ENCODE data around the gene CES4A. TPM values are rescaled to one million over a fixed set of nuclear protein-coding genes. Genes with fewer than 3 reads are reported as not detected.

Gene CES4A
- total and polyA plus RNA-seq, 2 of the 13 experiments (the other 11 are each of a cell fraction or from before 2014, with no cell fraction given), result 0.09 to 0.17 TPM

DNA sequence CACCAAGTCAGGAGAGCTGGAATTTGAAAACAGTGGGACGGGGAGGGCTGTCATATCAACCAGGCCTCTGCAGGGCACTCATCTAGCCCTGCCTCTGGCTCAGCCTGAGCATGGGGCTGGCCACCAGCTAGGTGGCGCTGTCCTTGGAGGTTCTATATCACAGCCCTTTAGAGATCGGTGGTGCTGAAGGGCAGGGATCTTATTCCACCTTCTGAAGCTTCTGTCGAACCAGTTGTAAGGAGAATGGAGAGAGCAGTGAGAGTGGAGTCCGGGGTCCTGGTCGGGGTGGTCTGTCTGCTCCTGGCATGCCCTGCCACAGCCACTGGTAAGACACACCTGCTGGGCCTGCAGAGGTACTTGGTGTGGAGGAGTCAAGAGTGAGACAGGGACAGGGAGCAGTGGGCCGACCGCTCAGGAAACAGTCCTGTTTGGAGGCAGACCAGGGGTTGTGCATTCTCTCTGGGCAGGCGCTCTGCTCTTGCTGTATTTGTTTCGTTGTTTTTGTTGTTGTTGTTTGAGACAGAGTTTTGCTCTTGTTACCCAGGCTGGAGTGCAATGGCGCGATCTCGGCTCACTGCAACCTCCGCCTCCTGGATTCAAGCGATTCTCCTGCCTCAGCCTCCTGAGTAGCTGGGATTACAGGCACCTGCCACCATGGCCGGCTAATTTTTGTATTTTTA lies 27.2 kb upstream of the CES4A start, which contains the start of gene CES3 (continued):
- TF ChIP-seq MYC (CRISPR knock-in tag; IDR thresholded peaks at IDR 0.05; ENCODE audit: borderline replicate concordance) (peak; percentile 54; the same call in 1 of the 2 replicates), MXI1 (IDR thresholded peaks at IDR 0.05; ENCODE audit: borderline replicate concordance, low read depth, low read length) (0 out of 3 replicates have a peak, but pooled peaks have one; percentile 48), ZFP37 (CRISPR knock-in tag; IDR thresholded peaks at IDR 0.05; ENCODE audit: borderline replicate concordance) (peak; percentile 31; the same call in 1 of the 2 replicates), HNRNPH1 (optimal IDR thresholded peaks at IDR 0.05; ENCODE audit: low read depth, low read length) (no peak), ZNF766 (CRISPR knock-in tag; IDR thresholded peaks at IDR 0.05; ENCODE audit: borderline replicate concordance) (no peak), GLI4 (CRISPR knock-in tag; IDR thresholded peaks at IDR 0.05; ENCODE audit: borderline replicate concordance) (0 out of 2 replicates have a peak, but pooled peaks have one; percentile 39), CENPX (CRISPR knock-in tag; IDR thresholded peaks at IDR 0.05) (no peak), XRCC5 (optimal IDR thresholded peaks at IDR 0.05; ENCODE audit: low read length) (peak; percentile 99), KLF9 (CRISPR knock-in tag; IDR thresholded peaks at IDR 0.05; ENCODE audit: low read depth) (no peak), RXRB (CRISPR knock-in tag; IDR thresholded peaks at IDR 0.05; ENCODE audit: borderline replicate concordance) (peak; percentile 68; the same call in 1 of the 2 replicates), THYN1 (CRISPR knock-in tag; IDR thresholded peaks at IDR 0.05; ENCODE audit: borderline replicate concordance, low read depth) (no peak), NRL (CRISPR knock-in tag; IDR thresholded peaks at IDR 0.05; ENCODE audit: borderline replicate concordance) (peak; percentile 48; the same call in 1 of the 2 replicates), EZH2 (conservative IDR thresholded peaks at IDR 0.05; ENCODE audit: low read depth, low read length) (no peak), ZNF256 (CRISPR knock-in tag; conservative IDR thresholded peaks at IDR 0.05) (no peak), ZSCAN25 (CRISPR knock-in tag; IDR thresholded peaks at IDR 0.05) (no peak; the same call in 1 of the 2 replicates), ZNF780A (CRISPR knock-in tag; IDR thresholded peaks at IDR 0.05) (no peak), SP140L (CRISPR knock-in tag; IDR thresholded peaks at IDR 0.05; ENCODE audit: borderline replicate concordance) (peak; percentile 72; the same call in 1 of the 2 replicates), ZMYM2 (CRISPR knock-in tag; IDR thresholded peaks at IDR 0.05) (no peak)
- TF ChIP-seq, protein P1, sequence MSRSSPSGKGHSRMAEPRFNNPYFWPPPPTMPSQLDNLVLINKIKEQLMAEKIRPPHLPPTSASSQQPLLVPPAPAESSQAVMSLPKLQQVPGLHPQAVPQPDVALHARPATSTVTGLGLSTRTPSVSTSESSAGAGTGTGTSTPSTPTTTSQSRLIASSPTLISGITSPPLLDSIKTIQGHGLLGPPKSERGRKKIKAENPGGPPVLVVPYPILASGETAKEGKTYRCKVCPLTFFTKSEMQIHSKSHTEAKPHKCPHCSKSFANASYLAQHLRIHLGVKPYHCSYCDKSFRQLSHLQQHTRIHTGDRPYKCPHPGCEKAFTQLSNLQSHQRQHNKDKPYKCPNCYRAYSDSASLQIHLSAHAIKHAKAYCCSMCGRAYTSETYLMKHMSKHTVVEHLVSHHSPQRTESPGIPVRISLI (CRISPR knock-in tag; IDR thresholded peaks at IDR 0.05; ENCODE audit: borderline replicate concordance), result no peak
- TF ChIP-seq, protein P2, sequence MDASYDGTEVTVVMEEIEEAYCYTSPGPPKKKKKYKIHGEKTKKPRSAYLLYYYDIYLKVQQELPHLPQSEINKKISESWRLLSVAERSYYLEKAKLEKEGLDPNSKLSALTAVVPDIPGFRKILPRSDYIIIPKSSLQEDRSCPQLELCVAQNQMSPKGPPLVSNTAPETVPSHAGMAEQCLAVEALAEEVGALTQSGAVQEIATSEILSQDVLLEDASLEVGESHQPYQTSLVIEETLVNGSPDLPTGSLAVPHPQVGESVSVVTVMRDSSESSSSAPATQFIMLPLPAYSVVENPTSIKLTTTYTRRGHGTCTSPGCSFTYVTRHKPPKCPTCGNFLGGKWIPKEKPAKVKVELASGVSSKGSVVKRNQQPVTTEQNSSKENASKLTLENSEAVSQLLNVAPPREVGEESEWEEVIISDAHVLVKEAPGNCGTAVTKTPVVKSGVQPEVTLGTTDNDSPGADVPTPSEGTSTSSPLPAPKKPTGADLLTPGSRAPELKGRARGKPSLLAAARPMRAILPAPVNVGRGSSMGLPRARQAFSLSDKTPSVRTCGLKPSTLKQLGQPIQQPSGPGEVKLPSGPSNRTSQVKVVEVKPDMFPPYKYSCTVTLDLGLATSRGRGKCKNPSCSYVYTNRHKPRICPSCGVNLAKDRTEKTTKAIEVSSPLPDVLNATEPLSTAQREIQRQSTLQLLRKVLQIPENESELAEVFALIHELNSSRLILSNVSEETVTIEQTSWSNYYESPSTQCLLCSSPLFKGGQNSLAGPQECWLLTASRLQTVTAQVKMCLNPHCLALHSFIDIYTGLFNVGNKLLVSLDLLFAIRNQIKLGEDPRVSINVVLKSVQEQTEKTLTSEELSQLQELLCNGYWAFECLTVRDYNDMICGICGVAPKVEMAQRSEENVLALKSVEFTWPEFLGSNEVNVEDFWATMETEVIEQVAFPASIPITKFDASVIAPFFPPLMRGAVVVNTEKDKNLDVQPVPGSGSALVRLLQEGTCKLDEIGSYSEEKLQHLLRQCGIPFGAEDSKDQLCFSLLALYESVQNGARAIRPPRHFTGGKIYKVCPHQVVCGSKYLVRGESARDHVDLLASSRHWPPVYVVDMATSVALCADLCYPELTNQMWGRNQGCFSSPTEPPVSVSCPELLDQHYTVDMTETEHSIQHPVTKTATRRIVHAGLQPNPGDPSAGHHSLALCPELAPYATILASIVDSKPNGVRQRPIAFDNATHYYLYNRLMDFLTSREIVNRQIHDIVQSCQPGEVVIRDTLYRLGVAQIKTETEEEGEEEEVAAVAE (CRISPR knock-in tag; IDR thresholded peaks at IDR 0.05; ENCODE audit: borderline replicate concordance), result no peak
- TF ChIP-seq, protein P3, sequence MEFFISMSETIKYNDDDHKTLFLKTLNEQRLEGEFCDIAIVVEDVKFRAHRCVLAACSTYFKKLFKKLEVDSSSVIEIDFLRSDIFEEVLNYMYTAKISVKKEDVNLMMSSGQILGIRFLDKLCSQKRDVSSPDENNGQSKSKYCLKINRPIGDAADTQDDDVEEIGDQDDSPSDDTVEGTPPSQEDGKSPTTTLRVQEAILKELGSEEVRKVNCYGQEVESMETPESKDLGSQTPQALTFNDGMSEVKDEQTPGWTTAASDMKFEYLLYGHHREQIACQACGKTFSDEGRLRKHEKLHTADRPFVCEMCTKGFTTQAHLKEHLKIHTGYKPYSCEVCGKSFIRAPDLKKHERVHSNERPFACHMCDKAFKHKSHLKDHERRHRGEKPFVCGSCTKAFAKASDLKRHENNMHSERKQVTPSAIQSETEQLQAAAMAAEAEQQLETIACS (CRISPR knock-in tag; IDR thresholded peaks at IDR 0.05), result no peak
- TF ChIP-seq, protein P4, sequence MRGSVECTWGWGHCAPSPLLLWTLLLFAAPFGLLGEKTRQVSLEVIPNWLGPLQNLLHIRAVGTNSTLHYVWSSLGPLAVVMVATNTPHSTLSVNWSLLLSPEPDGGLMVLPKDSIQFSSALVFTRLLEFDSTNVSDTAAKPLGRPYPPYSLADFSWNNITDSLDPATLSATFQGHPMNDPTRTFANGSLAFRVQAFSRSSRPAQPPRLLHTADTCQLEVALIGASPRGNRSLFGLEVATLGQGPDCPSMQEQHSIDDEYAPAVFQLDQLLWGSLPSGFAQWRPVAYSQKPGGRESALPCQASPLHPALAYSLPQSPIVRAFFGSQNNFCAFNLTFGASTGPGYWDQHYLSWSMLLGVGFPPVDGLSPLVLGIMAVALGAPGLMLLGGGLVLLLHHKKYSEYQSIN (CRISPR knock-in tag; IDR thresholded peaks at IDR 0.05; ENCODE audit: borderline replicate concordance), result no peak
